IPS-NIHi11 (cell line): ENCODE measurements around the gene CATSPER2.
A peak's percentile ranks its signal among the peaks of the same experiment; 100 is the strongest.
"Not testable (repeated sequence)": the region's sequence is repeated elsewhere in the genome, so short reads cannot be mapped to it uniquely, and the experiment has no call there.

Experiments used
- DNase-seq: peaks from one replicate; pipeline ENCODE4 v3.0.0; 2012; ENCODE audit warnings: mixed read lengths, low spot score

CATSPER2 gene

DNA sequence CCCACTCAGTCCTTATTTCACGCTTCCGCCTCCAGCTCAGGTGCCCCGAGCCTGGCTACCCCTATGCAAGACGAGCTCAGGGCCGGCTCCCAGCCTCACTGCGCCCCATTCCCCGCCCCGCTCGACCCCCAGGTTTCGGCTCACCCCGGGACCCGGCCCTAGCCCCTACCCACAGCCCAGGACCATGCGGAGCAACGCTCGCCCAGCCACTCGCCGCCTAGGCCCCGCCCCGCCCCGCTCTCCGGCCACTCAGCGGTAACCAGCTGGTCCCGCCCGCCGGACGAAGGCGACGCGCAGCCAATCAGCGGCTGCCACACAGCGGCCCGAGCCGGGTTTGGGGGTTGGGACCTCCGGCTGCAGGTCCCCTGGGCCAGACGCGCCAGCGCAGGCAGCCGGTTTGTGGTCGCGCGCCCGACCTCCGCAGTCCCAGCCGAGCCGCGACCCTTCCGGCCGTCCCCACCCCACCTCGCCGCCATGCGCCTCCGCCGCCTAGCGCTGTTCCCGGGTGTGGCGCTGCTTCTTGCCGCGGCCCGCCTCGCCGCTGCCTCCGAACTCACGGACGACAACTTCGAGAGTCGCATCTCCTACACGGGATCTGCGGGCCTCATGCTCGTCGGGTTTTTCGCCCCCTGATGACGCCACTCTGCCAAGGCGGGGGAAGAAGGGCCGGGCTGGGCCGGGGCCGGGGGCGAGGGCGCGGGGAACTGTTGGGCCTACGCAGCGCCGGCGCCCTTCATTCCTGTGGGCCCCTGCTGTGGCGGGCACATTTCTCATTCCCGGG is at the start of gene CATSPER2:
TSS of gene CATSPER2 (minus strand) at position 196 of the 781 bp plus-strand sequence. CDS start 783 bp downstream, outside the sequence.
- peak; percentile 6 for DNase-seq

- not testable (repeated sequence) for DNase-seq
These were observed 44.7 kb upstream of the CATSPER2 start, which contains the start of gene CKMT1A for GRCh38 chr15:43693148-43694022. Gene CKMT1A (plus strand): TSS chr15:43693859. CDS start chr15:43694051, 192 bp downstream.

DNA sequence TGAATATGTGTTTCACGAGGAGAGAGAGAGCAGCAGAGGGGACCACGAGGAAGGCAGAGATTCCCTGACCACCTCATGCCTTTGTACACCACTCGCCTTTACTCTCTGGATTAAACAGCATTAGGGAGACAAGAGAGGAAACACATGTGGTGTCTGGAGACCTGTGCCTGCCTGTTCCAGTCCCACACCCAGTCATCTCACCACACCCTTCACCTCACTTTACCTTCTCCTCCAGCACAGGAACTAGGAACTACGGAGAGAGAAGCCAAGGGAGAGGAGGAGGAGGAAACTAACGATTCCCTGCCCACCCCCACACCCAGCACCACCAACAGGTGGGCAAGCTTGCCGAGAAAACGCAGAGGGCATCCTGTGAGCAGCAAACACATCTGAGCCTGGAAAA is 44.0 kb upstream of the CATSPER2 start:
- DNase-seq: not testable (repeated sequence)

GRCh38 chr15:43689604-43690301 is 41.1 kb upstream of the CATSPER2 start:
- DNase-seq: not testable (repeated sequence)

GRCh38 chr15:43674175-43674574 is 25.5 kb upstream of the CATSPER2 start:
- not testable (repeated sequence) for DNase-seq

DNA sequence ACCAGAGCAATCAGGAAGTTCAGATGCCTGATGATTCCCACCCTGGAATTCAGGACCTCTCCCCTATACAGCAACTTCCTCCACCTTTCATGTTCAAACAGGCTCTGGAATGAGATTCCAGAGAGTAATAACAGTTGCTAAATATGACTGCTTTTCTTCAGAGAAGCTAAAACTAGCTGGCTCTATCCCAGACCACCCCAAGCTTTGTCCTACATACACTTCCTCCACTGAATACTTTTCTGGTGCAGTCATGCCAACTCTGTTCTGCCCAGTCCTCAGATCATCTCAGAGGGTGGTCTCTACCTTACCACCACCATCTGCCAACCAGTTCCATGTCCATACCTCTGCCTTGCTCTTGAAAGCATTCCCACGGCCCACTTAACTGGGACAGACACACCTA is 17.5 kb upstream of the CATSPER2 start:
- not testable (repeated sequence) for DNase-seq

- not testable (repeated sequence) for DNase-seq
These were observed 14.7 kb upstream of the CATSPER2 start for GRCh38 chr15:43663333-43663732.

DNA sequence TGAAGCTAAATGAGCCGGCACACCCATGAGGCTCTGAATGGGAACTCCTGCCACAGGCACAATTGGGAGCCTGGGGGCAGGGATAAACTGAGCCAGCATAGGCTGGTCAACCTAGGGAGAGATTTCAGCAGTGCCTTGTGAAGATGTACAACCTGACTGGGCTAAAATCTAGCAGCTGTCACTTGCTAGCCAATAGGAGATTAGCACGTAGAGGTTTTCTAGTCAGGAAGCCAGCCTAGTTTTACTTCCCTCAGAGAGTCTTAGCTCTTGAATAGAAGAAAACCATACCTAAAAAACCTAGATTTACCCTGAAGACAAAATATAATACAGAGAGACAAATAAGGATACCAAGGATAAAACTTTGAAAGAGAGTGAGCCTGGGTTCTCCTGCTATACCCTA is 13.6 kb upstream of the CATSPER2 start:
- DNase-seq: not testable (repeated sequence)

- DNase-seq: not testable (repeated sequence)
These were observed 11.1 kb upstream of the CATSPER2 start for GRCh38 chr15:43659727-43660126.

DNA sequence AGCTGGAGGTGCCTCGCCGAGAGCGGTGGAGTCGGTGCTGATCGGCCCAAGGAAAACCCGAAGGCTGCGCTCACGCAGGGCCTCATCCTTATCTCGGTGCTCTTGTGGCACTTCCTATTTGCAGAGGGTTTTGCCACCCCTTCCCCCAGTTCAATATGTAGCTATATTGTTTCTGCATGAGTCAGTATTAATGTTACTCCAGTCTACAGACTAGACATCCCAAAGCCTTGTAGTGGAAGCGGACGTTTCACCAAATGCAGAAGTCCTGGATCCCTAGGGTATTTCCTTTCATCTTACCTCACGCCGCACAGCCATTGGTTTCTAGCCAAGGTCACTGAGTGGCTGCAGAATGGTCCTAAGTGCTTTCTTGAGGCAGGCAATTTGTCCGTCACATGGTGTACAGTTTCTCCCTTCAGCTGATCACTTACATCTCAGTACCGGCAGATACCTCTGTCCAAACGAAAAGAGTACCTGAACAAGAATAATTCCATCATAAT is 834 bp upstream of the CATSPER2 start:
- DNase-seq: not testable (repeated sequence)

DNA sequence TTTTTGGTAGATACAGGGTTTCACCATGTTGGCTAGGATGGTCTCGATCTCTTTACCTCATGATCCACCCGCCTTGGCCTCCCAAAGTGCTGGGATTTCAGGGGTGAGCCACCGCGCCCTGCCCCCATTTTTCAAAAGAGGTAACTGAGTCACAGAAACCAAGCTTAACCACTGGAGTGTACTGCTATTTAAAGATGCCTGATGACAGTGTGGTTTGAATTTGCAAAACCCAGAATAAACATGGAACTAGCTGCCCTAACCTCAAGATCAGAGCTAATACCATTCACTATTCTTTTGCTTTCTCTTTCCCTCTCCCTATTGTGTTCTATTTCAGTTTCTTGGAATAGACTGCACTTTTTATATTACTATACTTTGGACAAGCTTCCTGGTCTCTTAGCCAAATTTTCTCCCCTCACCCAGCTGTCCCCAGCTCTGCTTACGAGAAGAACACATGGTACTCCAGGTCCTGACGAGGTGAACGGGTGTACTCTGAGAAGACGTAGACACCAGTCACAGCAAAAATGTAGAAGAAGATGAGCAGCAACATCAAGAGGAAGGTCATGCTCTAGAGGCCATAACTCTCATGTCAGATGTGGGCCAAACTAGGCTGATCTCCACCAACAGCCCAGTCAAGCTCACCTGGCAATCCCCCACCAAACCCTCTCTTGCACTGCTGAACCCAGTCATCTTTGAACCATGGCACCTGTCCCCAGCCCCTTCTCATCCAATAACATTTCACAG is 10.0 kb downstream of the CATSPER2 start:
- DNase-seq: not testable (repeated sequence)

GRCh38 chr15:43626937-43627336 is 21.7 kb downstream of the CATSPER2 start:
- not testable (repeated sequence) for DNase-seq

GRCh38 chr15:43625106-43625505 is 23.5 kb downstream of the CATSPER2 start:
- no peak for DNase-seq

GRCh38 chr15:43622068-43622799 is 26.4 kb downstream of the CATSPER2 start:
- DNase-seq: not testable (repeated sequence)

DNA sequence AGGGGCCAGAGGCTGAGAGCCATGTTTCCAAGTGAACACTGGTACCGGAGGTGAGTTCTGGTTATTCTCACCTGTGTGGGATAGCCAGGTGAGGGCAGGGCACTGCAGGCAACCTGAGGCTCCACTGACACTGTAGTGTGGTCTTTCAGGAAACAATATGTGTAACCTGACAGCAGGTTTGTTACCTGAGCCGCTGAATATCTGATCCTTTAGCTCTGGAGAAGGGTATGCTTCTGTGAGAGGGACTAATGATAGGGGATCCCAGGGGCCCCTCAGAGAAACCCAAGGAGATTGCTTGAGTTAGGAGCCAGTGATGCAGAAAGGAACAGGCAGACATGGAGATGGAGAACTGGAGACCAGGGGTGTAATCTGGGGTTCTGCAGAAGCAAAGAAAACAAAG is 29.9 kb downstream of the CATSPER2 start, which contains the start of gene STRC:
TSS of gene STRC (minus strand) at position 101 of the 400 bp plus-strand sequence. CDS start at position 23, 78 bp downstream.
- not testable (repeated sequence) for DNase-seq

DNA sequence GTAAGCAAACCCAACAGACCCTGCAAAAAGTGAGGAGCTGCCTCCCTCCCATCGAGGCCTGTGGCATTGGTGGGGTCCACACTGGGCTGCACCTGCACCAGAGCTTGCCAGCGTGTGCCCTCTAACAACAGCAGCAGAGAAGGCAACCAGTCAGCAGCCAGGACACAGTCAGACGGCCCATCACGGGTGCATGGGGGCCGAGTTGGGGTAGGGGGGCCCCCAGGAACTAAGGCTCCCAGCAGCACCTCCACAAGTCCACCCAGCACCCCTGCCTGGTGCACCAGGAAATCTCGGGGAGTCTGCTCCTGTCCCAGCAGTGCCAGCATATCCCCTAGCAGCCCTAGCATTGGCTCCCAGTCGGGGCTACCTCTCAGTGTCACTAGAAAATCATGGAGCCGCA is 30.9 kb downstream of the CATSPER2 start:
- not testable (repeated sequence) for DNase-seq

DNA sequence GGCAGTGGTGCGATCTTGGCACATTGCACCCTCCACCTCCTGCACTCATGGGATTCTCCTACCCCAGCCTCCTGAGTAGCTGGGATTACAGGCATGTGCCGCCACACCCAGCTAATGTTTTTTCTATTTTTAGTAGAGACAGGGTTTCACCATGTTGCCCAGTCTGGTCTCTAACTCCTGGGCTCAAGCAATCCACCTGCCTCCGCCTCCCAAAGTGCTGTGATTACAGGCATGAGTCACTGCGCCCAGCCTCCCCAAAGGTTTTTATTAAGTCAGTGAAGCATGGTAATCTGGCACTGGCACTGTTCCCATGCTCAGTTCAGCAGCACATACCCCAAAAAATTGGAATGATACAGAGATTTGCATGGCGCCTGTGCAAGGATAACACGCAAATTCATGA is 46.4 kb downstream of the CATSPER2 start:
- not testable (repeated sequence) for DNase-seq

DNA sequence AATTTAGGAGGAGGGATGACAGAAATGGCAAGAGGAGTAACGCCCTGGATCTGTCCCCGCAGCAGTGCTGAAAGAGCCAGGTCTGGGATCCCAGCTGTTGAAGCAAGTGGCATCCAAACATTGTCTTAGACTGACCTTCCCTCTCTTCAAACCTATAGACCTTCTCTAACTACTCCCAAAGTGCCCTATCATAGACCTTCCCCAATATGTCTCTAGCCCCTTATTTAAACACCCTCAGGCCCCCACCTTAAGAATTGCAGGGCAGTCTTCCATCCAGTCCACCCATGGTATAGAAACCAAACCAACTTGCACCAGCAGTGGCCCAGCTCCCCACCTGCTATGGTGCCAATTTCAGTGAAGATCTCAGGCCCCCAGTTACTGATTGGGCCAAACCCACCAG is 48.4 kb downstream of the CATSPER2 start:
- not testable (repeated sequence) for DNase-seq

GRCh38 chr15:43599131-43599530 is 49.5 kb downstream of the CATSPER2 start:
- not testable (repeated sequence) for DNase-seq
